GM19043 (cell line): ENCODE results near the gene TMEM107.

Experiments used
- ATAC-seq: cut with Tn5 transposase; IDR thresholded peaks from one replicate; pipeline ENCODE4 v1.9.1; 2021; ENCODE audit warnings: low read depth; ENCODE audit not compliant: unreplicated experiment

Gene TMEM107

DNA sequence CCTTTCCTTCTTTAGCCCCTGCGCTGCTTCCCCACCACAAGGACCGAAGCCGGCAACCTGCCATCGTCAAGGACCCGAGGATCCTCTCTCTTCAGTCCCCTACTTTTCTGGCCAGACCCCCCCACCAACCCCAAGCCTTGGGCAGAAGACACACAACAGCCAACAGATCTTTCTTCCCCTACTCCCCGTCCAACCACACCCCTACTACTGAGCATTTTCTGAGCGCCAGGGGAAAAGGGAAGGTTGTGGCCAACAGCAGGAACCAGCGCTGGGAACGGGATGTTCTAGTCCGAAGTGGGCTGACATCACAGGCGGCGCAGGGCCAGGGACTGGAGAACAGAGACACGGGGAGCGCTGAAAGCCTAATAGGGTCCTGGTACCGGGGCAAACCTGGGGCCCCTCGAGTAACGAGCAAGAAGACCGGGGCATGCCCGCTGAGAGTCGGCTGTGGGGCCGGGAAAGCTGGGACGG, 24.5 kb downstream of the TMEM107 start:
- ATAC-seq: no peak

DNA sequence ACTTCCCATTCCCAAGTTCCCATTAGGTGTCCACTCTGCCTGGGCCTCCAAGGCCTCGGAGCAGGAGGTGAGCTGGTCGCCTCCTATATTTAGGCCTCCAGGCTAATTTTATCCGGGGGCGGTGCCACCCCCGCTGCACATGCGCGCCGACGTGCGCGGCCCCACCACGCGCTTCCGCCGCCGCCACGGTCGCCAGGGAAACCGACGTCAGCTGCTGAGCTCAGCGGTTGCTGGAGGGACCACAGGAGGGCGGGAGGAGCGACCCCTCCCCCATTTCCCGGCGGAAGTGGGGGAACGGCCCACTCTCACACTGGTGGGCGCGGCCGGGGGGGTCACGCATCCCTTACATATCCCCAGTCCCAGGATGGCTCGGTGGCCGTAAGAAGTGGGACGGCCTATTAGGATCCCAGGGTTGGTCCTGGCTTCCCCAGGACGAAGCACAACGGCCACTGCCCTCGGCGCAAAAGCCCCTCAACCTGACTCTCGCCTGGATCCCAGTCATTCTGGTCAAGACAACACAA, 25.0 kb downstream of the TMEM107 start:
- peak; percentile 47 for ATAC-seq

DNA sequence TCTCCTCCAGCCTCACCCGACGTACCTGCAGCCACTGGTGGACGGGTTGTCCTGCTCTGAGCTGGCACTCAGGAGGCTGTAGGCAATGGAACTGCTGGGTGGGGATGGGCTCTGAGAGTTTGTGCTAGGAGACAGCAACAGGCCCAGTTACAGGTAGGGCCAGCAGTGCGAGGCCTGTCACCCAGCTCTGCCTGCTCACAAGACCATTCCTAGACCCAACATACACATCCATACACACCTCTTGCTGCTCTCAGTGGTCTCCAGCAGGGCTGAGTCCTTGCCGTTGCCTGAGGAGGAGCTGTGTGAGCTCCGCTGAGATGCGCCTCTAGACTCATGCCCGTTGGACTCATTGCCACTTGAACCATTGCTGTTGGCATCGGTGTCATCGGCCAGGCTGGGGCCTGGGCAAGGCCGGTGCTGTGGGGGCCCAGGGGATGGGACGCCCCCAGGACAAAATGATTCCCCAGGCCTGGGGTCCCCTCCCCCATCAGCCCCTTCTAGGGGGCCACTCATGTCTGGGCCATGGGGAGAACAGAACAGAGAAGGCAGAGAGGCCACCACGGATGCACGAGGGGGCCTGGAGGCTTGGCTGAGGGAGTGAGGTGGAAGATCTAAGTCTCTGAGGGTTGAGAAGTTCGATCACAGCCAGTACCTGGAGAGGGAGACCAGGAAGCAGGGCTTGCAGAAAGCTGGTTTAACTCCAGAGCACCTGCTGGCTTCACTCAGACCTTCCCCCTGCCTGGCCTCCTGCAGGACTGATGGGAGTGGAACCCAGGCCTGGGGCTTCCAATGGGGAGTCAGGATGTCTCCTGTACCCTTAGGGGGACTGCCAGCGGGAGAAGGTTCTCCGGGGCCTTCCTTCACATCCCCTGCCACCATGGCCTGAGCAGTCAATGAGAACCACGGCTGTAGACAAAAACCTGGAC, 25.7 kb downstream of the TMEM107 start:
- no peak for ATAC-seq

DNA sequence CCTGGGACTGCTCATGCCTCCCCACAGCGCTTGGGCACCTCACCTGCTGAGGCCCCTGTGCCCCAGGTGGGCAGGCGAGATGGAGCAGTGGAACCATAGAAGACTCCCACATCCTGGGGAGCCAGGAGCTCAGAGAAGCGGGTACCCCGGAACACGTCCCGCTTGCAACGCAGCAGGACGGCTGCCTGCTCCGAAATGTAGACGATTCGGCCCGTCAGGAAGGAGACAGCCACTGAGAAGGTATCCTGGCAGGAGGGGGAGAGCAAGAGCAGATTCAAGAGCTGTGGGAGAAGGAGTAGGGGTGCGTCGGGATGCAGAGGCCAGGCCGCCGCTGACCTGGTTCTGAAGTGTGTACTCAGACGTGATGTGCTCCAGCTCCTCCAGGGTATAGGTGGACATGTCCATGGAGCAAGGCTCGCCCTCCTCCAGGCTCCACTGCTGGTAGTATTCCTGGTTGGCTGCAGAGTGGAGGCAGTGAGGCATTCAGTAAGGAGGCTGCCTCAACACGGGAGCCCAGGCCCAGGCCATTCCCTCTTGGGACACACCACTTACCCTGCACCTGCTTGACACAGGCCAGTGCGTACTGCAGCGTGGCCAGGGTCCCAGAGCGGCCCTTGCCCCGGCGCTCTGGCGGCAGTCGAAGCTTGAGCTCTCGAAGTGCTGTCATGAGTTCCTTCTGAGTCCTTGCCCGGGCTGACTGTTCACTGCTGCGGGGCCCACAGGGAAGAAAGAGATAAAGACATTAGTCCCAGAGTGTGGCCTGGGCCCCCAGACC, 26.6 kb downstream of the TMEM107 start:
- ATAC-seq: no peak

DNA sequence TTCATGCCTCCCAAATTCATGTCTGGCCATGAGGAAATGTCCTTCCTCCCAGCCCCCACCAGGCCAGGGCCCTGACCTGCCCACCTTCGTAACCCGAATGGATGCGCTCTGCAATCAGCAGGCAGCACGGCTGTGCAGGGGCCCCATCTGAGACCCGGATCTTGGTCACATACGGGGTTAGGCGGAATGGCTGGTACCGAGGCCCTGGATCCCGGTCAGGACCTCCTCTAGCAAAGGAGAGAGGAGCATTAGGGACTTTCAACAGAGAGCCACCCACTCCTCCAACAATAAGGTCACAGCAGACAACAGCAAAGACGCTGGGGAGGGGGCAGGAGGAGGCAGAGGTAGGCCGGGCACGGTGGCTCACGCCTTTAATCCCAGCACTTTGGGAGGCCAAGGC, 27.6 kb downstream of the TMEM107 start:
- no peak for ATAC-seq

DNA sequence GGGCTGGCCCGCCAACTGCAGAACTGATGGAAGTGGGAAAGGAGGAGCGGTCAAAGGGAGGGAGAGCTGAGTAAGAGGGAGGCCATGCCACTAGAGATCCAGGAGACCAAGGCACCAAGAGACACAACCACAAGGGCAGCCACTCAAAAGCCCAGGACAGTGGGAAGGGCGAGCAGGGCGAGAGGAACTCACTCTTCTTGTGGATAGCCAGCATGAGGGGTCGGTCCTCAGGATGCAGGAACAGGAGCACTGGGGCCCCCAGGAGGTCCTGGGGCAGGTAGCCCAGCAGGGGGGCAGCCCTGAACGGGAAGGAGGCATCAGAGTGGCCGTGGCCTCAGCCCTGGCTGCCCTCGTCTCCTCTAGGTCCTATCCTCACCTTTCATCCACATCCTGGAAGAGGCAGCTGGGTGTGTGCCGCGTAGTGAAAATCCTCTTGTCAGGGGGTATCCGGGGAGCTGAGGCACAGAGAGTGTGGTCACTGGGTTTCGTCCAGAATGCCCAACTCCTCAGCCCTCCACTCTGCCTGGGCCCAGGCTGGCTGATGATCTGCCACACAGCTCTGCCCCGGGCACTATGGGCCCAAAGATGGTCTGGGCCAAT, 28.3 kb downstream of the TMEM107 start:
- ATAC-seq: no peak

DNA sequence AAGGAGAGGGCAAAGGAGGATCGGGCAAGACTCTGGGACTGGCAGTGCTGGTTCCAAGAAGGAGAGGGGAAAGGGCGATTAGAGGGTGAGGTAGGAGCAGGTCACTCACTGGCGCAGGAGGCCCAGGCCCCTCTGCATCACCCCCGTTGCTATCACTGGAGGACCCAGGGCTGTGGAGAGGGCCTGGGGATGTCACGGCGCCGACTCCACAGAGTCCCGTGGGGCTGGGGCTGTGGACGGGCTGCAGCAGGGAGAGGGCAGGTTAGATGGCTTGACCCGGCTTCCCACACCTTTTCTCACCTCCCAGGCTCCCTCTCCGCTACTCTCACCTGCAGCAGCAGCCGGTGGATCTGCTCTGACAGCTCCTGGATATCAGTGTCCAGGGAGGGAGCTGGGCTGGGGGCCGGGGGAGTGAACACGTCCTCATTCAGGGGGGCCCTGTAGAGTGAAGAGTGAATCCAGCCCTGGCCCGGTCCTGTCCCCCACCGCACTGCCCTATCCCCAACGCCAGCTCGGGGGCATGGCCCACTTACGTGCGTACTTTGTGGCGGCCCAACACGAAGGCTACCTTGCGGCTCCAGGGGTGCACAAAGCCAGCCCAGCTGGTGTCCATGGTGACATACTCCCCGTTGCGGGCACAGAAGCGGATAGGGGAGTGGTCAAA, 28.9 kb downstream of the TMEM107 start:
- no peak for ATAC-seq

DNA sequence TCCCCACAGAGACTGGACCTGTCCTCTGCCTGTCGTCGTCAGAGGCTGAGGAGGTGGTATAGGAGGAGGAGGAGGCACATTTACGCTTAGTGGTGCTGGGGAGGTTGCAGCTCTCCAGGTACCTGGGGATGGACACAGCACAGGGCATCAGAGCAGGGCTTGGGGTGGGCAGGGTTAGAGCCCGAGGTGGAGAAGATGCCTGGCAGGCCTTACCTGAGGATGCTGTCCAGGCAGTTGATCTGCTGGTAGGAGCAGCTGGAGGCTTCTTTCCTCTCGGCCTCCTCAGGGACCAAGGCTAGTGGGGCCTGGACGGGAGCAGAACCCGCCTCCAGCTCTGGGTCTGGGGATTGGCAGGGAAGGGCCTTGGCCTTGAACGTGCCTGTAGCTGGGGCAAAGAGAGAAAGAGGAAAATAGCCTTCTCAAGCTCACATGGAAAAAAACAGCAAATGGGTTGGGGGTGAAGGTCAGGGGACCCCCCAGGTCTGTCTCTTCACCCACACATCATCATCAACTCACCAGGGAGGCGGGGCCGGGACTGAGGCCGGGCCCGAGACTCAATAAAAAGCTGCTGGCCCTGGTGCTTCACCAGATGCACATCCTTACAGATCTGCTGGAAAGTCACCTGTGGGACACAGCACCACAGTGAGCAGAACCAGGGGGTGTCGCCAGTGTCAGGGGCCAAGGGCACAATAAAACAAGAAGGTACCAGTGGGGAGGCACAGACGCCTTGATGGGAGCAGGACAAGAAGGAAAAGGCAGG, 29.6 kb downstream of the TMEM107 start:
- no peak for ATAC-seq

DNA sequence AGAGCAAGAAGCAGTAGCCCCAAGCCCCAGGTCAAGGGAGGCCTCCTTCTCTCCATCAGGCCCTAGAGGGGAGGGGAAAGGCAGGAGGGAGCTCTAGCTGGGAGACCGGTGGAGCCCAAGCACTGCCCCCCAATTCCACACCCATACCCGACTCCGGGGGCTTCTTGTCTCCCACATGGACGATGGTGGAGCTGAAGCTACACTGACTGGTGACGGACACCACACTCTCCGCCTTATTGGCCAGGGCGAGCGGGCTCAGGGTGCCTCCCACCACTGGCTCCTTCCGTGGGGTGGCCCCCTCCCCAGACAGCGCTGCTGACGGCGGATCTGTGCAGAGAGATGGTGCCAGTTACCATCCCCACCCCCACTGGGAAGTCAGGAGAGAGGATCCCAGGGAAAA, 30.4 kb downstream of the TMEM107 start:
- no peak for ATAC-seq

DNA sequence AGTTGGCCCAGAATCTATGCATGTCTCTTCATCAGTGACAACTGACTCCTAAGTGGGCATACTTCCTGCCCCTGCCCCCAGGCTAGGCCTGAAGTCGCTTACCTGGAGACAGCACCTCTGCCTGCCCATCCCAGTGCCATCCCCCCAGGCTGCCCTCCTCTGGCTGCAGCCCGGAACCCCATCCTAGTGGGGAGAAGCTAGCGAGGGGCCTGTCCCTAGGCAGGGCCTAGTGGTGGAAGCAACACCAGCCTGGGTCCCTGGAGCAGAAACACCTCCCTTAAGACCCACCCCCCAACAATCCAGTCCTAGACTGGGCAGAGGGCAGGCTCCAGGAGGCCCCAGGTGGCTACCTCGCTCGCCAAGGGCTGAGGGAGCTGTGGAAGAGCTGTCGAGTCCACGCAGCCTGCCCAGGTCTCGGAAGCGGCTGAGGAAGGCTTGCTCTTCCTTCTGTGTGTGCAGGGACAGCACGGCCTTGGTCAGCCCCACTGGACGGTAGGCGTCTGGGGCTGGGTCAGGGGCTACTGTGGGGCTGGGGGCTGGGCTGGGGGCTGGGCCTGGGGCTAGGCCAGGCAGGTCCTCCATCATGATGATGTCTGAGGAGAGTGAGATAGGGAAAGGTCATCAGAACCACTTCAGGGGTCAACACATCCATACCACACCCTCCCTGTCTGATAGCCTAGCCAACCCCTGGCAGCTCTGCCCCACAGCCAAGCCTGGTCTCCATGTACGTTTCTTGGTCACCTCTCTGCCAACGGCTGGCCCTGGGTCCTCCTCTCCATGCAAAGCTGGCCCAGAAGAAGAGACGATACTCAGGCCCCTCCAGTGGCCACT, 31.6 kb downstream of the TMEM107 start:
- ATAC-seq: no peak

DNA sequence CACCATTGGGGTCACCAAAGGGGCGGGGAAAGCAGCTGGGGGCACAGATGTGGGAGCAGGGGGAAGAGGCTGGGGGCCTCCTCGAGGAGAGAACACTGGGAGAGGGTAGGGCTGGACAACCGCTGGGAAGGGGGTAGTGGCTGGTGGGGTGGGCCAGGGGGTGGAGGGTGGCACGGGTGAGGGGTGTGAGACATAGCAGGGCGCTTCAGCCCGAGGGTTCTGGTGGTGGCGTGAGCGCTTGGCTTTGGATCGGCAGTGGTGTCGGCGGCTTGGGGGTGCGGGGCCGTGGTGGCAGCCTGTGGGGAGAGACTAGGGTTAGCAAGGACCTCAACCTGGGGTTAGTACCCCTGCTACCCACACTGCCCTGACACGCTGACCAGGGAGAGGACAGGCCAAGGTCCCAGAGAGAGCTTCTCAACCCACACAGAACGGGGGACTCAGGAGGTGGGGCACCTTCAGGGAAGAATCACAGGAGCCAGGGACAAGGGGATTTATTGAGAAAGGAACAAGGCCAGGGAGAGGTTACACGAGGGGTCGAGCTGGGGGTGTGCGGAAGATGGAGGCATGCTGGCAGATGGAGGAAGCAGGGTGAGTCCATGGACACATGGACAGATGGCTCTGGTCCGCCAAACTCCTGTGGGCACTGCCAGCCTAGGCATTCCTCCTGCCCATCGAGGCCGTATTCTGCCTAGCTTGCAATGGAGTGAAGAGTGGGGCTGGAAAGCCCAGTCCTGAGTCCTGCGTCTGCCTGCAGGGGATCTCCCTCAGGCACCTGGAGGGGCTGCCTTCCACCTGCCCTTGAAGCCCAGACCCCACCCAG, 32.4 kb downstream of the TMEM107 start:
- no peak for ATAC-seq

DNA sequence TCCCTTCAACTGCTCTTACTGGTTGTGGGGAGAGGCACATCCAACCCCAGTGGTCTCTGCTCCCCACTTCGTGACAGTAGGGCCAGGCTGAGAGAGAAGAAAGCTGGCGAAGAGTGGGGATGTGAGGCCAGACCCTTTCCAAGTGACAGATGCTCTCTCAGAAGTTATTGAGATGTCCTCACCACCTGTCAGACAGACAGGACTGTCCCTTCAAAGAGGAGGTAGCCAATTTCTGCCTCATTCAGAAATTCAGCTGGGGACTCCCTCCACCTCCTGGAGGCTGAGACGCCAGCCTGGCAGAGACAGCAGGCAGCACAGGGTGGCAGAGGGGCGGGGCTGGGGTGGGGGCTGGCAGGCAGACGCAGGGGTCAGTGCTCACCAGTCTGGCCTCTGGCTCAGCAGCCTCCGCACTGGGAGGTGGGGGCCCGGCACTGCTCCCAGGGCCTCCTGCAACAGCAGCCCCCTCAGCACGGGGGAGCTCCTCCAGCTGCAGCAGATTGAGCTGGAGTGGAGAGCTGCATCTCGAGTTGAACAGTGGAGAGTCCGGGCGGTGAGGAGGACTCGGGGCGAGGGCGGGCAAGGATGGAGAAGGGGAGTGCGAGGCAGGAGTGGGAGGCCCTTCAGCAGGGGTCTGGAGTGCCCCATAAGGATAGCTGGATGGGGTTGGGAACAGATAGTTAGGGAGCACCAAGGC, 33.1 kb downstream of the TMEM107 start:
- ATAC-seq: no peak

DNA sequence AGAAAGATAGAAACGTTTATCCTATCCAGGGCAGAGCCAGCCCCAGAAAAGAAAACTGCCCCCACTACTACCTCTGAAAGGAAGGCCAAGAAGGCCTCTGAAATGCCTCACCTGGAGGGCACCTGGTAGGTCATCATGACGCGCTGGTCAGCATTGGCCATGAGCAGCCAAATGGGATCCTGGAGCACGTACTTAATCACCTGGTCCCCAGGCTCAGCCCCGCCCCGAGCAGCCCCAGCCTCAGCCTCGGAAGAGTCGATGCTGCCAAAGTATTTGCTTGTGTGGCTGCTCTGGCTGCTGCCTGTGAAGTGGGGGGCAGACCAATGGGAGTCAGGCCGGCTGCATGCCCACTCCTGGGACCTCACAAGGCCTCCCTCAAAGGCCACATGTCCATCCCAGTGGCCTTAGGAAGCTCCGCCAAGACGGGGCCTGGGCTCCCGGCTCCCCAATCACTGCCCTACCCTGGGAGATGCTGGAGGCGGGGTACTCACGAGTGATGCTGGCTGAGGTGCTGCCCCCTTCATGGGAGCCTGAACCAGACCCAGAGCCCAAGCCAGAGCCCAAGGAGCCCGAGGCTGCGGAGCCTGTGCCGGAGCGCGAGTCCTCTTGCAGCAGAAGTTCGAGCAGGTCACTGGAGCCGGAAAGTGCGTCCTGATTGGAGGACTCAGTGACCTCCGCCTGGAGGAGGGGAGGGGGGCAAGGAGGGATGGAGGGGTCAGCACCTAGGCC, 33.9 kb downstream of the TMEM107 start:
- ATAC-seq: no peak

DNA sequence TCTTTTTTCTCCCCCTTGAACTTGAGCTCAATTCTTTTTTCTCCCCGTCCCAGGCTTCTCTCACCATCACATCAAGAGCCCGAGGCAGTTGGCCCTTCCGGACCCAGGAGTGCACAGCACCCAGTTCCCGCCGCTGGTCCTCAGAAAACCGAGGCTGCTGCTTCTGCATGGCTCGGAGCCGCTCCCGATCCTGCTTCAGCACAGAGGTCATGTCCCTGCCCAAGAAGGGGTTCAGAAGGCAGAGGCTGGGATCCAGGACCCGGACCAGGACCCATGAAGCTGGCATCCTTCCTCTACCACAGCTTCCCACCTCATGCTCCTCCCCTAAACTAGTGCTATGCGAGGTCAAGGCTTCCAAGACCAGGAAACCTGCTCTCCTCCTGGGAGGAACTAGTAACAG, 34.4 kb downstream of the TMEM107 start:
- no peak for ATAC-seq

DNA sequence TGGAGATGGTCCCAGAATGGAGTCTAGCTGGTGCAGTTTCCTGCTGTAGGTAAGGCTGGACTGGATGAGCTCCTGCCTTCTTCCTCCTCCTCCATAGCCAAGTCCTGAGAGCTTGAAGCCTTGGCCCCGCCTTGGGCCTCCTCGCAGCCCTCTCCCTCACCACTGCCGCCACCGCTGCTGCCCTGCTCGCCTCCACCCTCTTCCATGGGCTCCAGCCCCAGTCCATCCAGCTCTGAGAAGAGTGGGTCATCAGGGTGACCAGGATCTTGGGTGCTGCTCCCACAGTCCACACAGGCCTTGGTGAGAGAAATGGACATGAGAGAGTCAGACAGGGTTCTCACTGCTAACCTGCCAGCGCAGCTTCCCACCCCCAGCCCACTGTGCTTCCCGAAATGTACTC, 35.1 kb downstream of the TMEM107 start:
- no peak for ATAC-seq

DNA sequence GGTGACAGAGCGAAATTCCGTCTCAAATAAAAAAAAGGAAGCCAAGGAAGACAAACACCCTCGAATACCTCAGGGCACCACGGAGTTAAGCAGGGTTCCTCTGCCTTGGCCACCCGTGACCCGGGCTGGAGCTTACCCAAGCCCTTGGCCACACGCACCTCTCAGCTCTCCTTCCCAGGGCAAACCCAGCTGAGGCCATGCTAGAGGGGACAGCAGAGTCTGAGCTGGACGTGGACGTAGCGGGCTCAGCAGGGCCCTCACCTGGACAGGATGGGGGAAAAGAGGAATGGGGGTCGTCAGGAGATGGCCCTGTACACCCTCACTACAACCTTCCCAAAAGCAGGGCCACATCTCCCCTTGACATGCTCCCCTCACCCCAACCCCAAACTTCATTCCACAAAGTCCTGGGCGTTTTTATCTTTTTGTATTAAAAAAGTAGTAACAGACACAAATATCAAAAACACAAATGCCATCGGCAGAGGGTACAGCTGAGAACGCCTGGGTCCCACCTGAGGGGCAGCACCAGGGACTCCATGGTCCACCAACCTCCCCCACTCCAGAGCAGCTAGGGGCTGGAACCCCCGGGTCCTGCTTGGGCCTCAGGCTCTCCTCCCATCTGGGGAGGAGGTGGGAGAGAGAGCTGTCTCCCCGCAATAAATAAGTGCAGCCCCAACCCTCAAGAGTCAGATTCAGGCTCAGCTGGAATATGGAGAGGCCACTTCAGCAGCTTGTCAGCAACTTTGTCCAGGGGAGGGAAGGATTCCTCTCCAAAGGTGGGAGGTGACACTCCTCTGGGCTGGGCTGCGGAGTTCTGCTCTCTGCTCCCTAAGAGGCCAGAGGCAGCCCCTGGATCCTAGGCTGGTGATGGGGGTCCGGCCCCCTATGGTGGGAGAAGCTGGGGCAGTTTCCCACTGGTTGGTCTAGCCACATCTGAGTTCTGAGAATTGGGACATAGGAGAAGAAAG, 35.8 kb downstream of the TMEM107 start:
- ATAC-seq: no peak
